ENCODE data around the gene ITGA4. TPM values are rescaled to one million over a fixed set of nuclear protein-coding genes. Genes with fewer than 3 reads are reported as not detected.

Gene ITGA4
- total RNA-seq, 6 experiments from 2014 or later, result 21.0 to 33.5 (median 30.4) TPM

- no peak for TF ChIP-seq CTCF (IDR thresholded peaks at IDR 0.05)
- H3K4me3 Mint-ChIP-seq, result no peak overlapping the region
- DNase-seq, result no peak
Measured at GRCh38 chr2:181566334-181567032, 109.3 kb downstream of the ITGA4 start.

GRCh38 chr2:181570059-181570458 is 112.9 kb downstream of the ITGA4 start:
- H3K27ac Mint-ChIP-seq, result no peak overlapping the region
- no peaks in the 10 kb centered on the region for H3K4me1 Mint-ChIP-seq (ENCODE audit: low read depth)
- DNase-seq, result no peak

More at GRCh38 chr2:181566334-181567032, 109.3 kb downstream of the ITGA4 start:
- no peaks in the 10 kb centered on the region for H3K4me1 Mint-ChIP-seq (ENCODE audit: low read depth)
- H3K9me3 Mint-ChIP-seq, result no peaks in the 10 kb centered on the region
- no peak overlapping the region for H3K27ac Mint-ChIP-seq
- H3K27me3 Mint-ChIP-seq (ENCODE audit: insufficient read depth), result peaks cover 10% of the 10 kb centered on the region
- H3K36me3 Mint-ChIP-seq (ENCODE audit: low read depth), result no peaks in the 10 kb centered on the region

GRCh38 chr2:181570833-181571661 is 113.9 kb downstream of the ITGA4 start:
- H3K27ac Mint-ChIP-seq, result no peak overlapping the region
- no peaks in the 10 kb centered on the region for H3K4me1 Mint-ChIP-seq (ENCODE audit: low read depth)
- TF ChIP-seq CTCF (IDR thresholded peaks at IDR 0.05), result peak; percentile 73
- peaks cover 8% of the 10 kb centered on the region; the same call in 1 of the 2 replicates for H3K27me3 Mint-ChIP-seq (ENCODE audit: insufficient read depth)
- H3K36me3 Mint-ChIP-seq (ENCODE audit: low read depth), result no peaks in the 10 kb centered on the region
- no peak for DNase-seq
- no peak overlapping the region for H3K4me3 Mint-ChIP-seq
- no peaks in the 10 kb centered on the region for H3K9me3 Mint-ChIP-seq

More at GRCh38 chr2:181570059-181570458, 112.9 kb downstream of the ITGA4 start:
- TF ChIP-seq CTCF (IDR thresholded peaks at IDR 0.05), result no peak
- Mint-ChIP-seq H3K4me3 (no peak overlapping the region), H3K9me3 (no peaks in the 10 kb centered on the region), H3K36me3 (ENCODE audit: low read depth) (no peaks in the 10 kb centered on the region), H3K27me3 (ENCODE audit: insufficient read depth) (peaks cover 8% of the 10 kb centered on the region; the same call in 1 of the 2 replicates)

GRCh38 chr2:181573140-181573736 is 116.1 kb downstream of the ITGA4 start:
- no peaks in the 10 kb centered on the region for H3K9me3 Mint-ChIP-seq
- DNase-seq, result peak; percentile 44

More at GRCh38 chr2:181573140-181573736, 116.1 kb downstream of the ITGA4 start:
- Mint-ChIP-seq H3K36me3 (ENCODE audit: low read depth) (no peaks in the 10 kb centered on the region), H3K27ac (no peak overlapping the region), H3K27me3 (ENCODE audit: insufficient read depth) (peaks cover 4% of the 10 kb centered on the region; the same call in 1 of the 2 replicates), H3K4me3 (no peak overlapping the region), H3K4me1 (ENCODE audit: low read depth) (no peaks in the 10 kb centered on the region)
- TF ChIP-seq CTCF (IDR thresholded peaks at IDR 0.05), result peak; percentile 83

All from HFFc6 (cell line).